Measurements from ENCODE around the gene STT3B. TPM values are rescaled to one million over a fixed set of nuclear protein-coding genes. Genes with fewer than 3 reads are reported as not detected.

The STT3B gene
- total RNA-seq, 1 donor from 2014 or later = 142 TPM

DNA sequence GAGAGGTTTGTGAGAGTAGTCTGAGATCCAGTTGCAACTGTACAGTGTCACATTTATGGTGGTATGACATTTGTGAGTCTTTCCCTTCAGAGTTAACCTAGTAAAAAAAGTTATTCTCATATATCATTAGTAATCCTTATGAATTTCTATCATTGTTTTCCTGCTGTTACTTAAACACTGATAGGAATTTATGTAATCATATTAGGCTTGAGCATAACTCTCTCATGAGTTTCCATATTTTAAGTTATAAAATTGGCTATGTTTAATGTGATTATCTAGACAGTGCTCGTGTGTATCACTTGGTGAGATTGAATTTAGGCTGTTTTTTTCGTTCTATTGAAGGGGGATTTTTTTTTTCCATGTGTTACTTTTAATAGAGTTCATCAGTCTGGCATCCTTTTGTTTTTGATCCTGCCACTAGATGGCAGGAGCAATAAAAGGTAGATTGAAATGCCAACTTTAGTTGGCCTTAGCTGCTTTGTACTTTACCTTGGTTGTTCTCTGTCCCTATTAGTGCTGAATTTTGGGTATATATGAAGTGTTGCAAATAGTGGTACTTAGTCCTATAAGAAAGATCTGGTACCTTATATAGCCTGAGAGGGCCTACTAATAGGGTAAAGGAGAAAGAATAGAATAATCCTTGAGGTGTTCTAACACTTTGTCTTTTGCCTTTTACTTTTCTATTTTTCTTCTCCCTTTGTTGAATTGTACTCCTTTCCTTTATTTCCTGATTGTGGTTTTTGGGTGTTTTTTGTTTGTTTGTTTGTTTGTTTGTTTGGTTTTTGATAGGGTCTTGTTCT is 17.9 kb downstream of the STT3B start:
- DNase-seq (ENCODE audit: low read depth in 2 of 2) = peak; percentile 37 to 61

DNA sequence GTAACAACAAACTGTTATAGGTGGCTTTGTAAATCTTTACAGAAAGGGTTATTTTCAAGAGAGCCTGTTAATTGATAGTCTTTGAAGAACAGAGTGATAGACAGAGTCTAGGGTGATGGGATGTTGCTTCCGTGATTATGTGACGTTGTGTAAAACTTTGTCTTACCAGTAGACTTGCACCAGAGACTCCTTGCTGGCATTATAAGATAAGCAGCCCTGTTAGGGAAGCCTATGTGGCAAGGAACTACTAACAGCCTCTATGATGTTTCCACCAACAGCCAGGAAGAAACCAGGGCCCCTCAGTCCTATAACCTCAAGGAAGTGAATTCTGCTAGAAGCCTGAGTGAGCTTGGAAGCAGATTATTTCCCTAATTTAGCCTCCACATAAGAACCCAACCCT is 18.9 kb downstream of the STT3B start:
- DNase-seq (ENCODE audit: low read depth in 2 of 2) = no peak

DNA sequence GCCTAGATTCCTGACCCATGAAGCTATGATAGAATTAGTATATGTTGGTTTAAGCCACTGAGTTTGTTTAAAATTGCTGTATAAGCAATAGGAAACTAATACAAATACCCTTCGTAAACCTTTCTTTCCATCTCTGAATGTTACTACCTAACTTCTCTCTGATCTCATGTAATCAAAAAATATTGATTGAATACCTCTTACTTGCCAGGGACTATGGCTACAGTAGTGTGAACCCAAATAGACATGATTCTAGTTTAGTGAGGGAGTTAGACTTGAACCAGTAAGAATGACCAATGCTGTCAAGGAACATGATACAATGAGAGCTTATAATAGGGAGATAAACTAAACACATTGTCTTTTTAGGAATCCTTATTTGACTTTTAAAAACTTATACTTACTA is 19.4 kb downstream of the STT3B start:
- DNase-seq (ENCODE audit: low read depth in 2 of 2) = no peak

DNA sequence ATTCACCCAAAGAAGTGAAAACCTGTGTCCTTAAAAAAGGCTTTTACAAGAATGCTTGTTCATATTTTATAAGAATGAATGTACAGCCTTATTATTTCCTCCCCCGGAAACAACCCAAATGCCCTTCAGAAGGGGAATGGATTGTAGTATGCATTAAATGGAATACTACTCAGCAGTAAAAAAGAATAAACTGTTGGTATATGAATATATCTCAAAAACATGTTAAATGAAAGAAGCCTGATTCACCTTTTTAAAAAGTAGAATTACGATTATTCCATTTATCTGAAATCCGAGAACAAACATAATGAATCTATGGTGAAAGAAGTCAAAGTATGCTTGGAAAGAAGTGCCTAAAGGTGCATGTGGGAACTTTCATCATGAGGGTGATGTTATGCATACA is 20.5 kb downstream of the STT3B start:
- no peak for DNase-seq (ENCODE audit: low read depth in 2 of 2)

DNA sequence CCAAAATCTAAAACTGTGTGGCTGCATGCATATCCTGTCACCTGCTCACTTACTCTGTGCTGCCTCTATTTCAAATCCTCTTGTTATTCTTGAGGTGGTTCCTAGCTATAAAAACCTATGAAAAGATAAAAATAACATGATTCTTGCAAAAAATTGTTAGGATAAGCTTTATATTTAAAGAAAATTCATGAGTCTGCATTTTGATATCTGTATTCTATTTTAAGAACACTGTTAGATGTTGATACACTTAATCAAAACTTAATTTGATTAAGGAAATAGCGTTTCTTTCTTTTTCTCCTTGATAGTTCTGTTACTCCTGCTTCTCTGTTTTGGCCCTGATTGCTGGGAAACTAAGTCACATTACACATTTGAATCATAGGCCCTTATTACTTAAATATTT is 22.5 kb downstream of the STT3B start:
- DNase-seq (ENCODE audit: low read depth in 2 of 2) = no peak

DNA sequence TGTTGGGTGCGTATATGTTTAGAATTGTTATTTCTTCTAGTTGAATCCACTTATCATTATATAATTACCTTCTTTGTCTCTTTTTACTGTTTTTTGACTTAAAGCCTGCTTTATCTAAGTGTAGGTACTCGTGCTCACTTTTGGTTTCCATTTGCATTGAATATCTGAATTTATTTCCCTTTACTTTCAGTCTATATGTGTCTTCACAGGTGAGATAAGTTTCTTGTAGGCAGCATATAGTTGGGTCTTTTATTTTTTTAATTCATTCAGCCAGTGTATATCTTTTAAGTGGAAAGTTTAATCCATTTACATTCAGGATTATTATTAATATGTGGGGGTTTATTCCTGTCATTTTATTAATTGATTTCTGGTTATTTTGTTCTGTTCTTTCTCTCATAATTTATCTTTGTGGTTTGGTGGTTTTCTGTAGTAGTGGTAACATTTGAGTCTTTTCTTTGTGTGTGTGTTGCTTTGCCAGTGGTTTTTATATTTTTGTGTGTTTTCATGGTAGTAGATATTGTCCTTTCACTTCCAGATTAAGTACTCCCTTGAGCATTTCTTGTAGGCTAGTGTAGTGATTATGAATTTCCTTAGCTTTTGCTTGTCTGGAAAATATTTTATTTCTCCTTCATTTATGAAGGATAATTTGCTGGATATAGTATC is 27.3 kb downstream of the STT3B start:
- no peak for DNase-seq (ENCODE audit: low read depth in 2 of 2)

DNA sequence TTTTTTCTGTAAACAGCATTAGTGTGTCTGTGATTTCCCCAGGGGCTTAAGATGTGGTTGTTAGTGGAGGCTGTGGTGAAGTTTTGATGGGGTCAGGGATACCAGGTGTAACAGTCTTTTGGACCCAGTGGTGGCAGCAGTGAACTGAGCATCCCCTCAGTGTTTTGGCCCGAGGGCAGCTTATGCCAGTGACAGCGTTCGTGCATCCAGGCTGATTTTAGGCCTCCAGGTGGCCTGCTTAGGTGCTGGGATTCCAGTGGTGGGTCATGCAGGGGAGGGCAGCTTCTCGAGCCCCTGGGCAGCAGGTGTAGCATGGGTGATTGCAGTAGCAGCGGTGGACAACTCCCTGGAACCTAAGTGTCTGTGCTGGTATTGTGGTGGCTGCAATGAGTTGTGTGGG is 29.2 kb downstream of the STT3B start:
- DNase-seq (ENCODE audit: low read depth in 2 of 2) = no peak

DNA sequence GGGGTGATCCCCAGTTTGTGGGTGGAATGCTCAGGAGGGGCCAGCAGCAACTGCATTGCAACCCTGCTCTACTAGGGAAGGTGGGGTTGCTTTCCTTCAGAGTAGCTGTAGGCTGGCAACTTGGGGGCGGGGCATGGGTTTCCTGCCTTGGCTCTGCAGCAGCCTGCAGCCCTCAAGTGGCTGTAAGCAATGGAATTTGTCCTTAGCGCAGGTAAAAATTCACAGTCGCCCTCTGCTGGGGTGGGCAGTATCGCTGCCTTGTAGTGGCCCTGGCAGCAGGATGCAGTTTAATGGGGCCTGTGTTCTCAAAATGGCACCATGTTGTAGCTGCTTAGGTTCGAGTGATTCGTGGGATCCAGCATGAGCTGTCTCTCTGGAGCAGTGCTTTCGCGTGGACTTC is 29.8 kb downstream of the STT3B start:
- DNase-seq (ENCODE audit: low read depth in 2 of 2) = no peak

DNA sequence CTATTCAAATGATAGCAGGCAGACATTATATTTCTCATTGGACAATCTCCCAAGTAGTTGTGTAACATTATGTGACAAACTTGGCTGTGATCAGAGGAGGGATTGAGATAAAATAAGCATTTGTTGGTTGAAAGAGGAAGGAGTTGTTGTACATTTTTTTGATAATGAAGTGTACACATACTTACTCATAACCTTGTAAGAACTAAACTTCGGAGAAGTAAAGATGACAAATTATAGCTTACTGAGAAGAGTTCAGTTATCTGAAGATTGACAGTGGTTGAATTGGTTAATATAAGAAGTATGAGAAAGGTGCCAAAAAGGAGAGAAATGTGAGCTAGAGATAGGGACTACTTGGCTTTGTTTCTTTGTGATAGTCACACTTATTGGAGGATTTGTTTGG is 32.6 kb downstream of the STT3B start:
- DNase-seq (ENCODE audit: low read depth in 2 of 2) = peak in 1 of 2 donors; percentile 13

DNA sequence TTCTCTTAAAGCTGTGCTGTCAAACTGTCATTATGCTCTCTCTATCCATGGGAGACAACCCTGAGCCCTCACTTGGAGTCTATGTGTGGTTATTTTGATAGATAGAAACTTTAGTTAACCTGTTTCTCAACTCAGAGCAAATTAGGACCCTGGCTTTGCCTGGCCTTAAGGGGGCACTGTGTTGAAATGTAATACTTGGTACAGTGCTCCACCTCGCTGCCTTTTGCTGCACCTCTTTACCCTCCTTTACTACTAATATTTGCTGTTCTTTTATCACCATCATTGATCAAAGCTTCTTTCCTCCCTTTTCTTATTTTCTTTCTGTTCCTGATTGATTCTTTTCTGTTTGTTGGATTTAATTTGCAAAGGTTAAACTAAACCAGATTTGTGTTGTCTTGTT is 34.3 kb downstream of the STT3B start:
- DNase-seq (ENCODE audit: low read depth in 2 of 2) = peak; percentile 7 to 22

DNA sequence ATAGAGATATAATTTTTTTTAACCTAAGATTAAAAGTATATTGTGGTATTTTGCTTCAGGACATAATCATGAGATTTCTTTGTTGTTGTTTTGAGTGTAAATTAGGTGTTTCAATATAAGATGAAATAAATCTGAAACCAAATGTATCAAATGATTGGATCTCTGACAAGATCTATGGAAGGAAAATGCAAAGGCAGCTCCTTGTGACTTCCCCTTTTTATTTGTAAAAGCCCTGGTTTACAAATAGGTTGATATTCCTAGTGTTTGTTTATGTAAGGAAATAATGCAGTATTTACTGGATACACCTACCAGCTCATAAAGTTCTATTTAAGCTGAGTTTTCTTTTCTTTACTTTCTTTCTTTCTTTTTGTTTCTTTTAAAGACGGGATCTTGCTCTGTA is 35.9 kb downstream of the STT3B start:
- no peak for DNase-seq (ENCODE audit: low read depth in 2 of 2)

DNA sequence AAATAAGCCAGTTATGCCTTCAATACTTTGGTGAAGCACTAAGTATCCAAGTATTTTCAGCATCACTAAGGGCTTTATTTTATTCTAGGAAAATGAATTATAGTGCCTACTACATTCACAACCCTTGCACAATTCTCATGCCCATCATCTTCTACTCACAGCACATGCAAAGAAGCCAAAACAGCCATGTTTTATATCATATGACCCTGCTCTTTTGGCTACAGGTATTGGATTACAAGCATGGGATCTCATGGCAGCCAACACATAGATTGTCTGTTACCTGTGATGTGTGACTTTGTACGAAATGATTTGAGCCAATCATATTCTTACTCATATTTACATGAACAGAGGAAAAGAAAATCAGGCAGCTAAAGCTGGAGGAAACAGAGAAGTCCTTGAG is 38.6 kb downstream of the STT3B start:
- no peak for DNase-seq (ENCODE audit: low read depth in 2 of 2)

DNA sequence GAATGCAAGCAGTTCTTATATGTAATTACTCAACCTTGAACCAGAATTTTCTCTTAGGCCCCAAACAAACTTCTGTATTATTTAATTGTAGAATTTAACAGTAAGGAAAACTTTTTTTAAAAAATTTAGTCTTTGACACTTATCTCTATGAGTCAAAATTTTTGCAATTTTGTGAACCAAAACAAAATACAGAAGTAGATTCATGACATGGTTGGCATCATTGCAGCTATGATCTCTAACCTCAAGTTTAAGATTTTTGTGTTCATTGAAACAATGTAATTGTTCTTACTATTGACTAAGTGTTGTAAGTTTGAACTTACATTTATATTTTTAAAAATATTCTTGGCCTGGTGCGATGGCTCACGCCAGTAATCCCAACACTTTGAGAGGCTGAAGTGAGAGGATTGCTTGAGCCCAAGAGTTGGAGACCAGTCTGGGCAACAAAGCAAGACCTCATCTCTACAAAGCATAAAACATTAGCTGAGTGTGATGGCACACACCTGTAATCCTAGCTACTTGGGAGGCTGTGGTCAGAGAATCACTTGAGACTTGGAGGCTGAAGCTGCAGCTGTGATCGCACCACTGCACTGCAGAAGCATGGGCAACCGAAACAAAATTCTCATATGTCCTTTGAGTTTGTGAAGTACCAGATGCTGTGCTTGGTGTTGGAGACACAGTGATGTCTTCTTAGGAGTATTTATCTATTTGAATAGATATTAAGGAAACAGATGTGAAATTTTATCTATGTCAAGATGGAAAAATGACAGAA is 39.7 kb downstream of the STT3B start:
- DNase-seq (ENCODE audit: low read depth in 2 of 2) = no peak

DNA sequence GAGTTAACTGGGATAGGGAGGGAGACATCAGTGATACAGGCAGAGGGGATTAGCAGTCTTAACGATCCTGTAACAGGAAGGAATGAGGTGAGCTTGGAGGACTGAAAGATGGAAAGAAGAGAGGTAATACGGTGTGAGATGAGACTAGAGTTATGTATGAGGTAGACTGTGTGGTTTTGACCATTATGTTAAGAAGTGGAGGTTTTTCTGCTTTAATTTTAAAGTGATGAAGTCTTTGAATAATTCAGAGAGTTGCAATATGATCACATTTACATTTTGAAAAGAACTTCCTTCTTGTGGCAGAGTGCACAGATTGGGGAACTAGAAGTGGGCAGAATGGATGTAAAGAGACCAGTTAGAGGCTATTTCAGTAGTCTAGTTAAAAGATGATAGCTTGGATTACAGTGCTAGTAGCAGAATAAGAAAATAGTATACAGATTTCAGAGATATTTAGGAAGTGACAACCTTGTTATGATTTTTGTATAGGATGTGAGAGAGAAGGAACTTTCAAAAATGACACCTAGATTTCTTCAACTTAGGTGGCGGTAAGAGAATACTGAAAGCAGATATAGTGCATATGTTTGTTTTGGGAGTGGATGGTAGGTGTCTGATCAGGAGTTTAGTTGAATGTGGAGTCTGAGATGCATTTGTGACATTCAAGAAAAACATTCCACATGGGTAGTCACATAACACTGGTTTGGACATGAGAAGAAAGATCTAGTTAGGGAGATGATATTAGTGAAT is 40.5 kb downstream of the STT3B start:
- no peak for DNase-seq (ENCODE audit: low read depth in 2 of 2)

DNA sequence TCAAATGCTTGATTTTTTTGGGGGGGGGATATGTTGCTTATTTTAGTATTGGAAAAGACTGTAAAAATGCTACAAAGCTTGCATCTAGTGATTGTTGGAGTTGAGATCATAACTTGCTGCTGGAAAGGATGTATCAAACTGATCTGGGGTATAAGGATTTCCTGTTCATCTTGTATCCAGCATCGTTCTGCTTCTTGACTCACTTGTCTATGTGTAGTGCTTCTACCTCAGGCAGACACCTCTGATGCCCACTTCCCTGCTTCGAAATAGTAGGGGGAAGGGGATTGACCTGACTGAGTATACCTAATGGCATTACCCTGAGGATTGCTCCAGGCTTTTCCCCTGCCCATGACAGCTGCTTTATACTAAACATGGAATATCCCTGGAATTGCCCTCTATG is 42.7 kb downstream of the STT3B start:
- peak in 1 of 2 donors; percentile 33 for DNase-seq (ENCODE audit: low read depth in 2 of 2)

DNA sequence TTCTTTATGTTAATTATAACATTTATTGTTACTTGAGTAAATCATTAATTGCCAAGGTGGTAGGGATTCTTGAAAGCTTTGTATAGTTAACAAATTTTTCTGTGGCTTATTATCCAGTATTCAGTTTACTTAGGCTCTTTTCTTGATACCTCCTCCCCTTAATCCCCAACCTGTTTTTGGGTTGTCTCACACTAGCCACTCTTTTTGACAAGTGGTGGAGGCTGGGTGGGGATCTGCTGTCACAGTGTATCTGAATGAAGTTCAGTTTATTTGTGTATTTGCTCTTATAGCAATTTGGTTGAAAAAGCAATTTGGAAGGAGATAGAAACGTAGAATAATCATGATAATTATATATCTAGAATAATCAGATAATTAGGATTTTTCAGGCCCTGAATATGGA is 43.8 kb downstream of the STT3B start:
- no peak for DNase-seq (ENCODE audit: low read depth in 2 of 2)

DNA sequence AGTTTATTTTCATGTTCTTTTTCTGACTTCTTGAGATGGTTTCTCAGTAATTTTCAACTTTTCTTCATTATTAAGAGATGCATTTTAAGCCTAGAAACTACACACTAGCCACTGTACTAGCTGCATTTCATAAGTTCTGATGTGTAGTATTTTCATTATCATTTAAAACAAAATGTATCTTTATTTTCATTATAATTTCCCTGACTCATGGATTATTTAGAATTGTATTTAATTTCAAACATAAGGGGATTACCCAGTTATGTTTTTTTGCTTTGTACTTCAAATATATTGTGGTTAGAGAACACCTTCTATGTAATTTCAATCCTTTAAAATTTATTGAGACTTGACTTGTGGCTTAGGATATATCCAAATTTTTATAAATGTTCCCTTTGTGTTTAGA is 44.5 kb downstream of the STT3B start:
- no peak for DNase-seq (ENCODE audit: low read depth in 2 of 2)

DNA sequence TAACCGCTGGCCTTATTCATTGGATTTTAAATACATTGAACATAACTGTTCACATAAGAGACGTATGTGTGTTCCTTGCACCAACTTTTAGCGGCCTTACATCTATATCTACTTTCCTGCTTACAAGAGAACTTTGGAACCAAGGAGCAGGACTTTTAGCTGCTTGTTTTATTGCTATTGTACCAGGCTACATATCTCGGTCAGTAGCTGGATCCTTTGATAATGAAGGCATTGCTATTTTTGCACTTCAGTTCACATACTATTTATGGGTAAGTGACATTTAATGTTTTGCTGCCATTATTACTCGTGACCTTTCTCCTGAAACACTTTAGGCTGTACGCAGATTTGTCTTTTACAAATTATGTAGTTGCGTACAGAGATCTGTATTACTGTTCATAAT is 47.1 kb downstream of the STT3B start:
- DNase-seq (ENCODE audit: low read depth in 2 of 2) = no peak

DNA sequence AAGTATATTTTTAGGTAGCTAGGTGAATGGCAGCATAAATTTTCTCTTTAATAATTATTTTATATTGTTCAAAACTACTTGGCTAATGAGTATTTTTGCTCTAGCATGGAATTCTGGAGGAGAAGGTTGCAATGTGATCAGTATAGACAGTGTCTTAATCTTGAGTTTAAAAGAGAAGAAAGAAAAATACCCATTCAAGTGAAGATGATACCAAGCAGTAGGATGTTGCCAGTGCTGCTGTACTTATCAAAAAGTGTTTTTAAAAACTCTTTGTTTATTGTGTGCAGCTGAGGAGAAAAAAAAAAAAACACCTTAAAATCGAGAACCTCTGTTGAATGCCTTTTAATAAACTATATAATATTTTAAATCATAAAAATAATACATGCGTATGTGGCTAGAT is 47.9 kb downstream of the STT3B start:
- no peak for DNase-seq (ENCODE audit: low read depth in 2 of 2)

DNA sequence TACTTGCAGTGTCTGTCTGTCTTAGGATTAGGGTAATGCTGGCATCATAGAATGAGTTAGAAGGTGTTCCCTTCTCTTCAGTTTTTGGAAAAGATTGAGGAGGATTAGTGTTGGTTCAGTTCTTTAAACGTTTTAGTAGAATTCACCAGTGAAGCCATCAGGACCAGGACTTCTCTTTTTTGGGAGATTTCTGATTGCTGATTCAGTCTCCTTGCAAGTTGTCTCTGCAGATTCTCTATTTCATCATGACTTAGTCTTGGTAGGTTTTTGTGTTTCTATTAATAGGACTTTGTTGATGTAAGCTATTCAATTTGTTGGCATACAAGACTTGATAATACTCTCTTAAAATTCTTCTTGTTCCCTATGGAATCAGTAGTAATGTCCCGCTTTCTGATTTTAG is 48.9 kb downstream of the STT3B start:
- no peak for DNase-seq (ENCODE audit: low read depth in 2 of 2)

DNA sequence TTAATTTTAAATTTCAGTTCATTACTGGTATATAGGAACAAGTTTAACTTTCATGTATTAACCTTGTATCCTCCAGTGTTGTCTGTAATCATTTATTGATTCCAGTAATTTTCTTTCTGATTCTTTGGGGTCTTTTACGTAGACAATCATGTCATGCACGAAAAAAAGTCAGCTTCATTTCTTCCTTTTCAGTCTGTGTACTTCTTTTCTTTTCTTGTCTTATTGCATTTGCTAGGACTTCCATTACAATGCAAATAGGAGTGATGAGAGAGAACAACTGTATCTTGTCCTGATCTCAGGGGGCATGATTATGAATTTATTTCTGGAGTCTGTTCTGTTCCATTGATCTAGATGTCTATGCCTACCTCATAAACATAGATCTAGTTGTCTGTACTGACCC is 56.5 kb downstream of the STT3B start:
- no peak for DNase-seq (ENCODE audit: low read depth in 2 of 2)

DNA sequence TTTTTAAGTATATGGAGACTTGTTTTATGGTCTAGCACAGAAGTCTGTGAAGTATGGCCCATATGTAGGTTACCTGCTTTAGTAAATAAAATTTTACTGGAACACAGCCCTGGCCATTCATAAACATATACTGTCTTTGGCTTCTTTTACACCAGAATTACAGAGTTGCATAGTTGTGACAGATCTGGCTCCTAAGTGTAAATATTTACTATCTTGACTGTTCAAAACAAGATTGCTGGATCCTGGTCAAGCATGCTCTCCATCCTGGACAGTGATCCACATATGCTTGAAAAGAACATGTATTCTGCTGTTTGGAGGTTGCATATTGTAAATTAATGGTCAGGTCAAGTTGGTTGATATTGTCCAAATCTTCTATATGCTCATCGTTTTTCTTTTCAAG is 57.9 kb downstream of the STT3B start:
- no peak for DNase-seq (ENCODE audit: low read depth in 2 of 2)
